SK-N-SH (cell line): ENCODE results near the gene NEK2. TPM values are rescaled to one million over a fixed set of nuclear protein-coding genes. Genes with fewer than 3 reads are reported as not detected.
A peak's percentile ranks its signal among the peaks of the same experiment; 100 is the strongest.

Experiments
- CTCF ChIA-PET: fragments of 300-600, 350-600 bp; formaldehyde crosslinking; extraction: SDS; loops from one replicate; lab custom pipeline; 2021; lab: Yijun Ruan, JAX
- POLR2A ChIA-PET: fragments of 350-600 bp; sonication (Branson Sonifier 250); formaldehyde crosslinking; extraction: SDS; loops from one replicate; lab custom pipeline; 2020; ENCODE audit warnings: antibody characterized with exemption, inconsistent platforms; lab: Yijun Ruan, JAX
- DNase-seq: peaks from one replicate; pipeline ENCODE4 v3.0.0; 2012
- H2AFZ ChIP-seq: fragments of 200-600 bp; sonication (generic); 2 replicates; pipeline ENCODE4 v1.8.1; 2016; ENCODE audit warnings: antibody characterized with exemption, mild to moderate bottlenecking, low read depth
- H3F3A ChIP-seq: fragments of 200-600 bp; sonication (generic); replicated peaks from 2 replicates; pipeline ENCODE3; 2016; ENCODE audit warnings: antibody characterized with exemption, mild to moderate bottlenecking; ENCODE audit not compliant: insufficient read depth
- H3K27ac ChIP-seq, 2 experiments: fragments of 200-500 bp in 1 of 2; fragments of 200-600 bp in 1 of 2; sonication (Bioruptor generic) in 1 of 2; sonication (generic), shearing (Covaris generic) in 1 of 2; 2 replicates each; pipeline versions ENCODE4 v1.5.1 to v1.6.1; 2014 to 2016; ENCODE audit warnings: low read depth in 2 of 2, inconsistent platforms in 1 of 2, low read length in 1 of 2, mild to moderate bottlenecking in 1 of 2, mixed read lengths in 1 of 2
- H3K27me3 ChIP-seq: fragments of 200-600 bp; sonication (generic), shearing (Covaris generic); 2 replicates; pipeline ENCODE4 v1.6.1; 2016; ENCODE audit warnings: mixed run types; ENCODE audit not compliant: insufficient read depth
- H3K36me3 ChIP-seq, 2 experiments: fragments of 200-500 bp in 1 of 2; fragments of 200-600 bp in 1 of 2; sonication (Bioruptor generic) in 1 of 2; sonication (generic) in 1 of 2; replicated peaks in 1 of 2; 2 replicates each; pipeline versions ENCODE3 to v1.5.1; 2014 to 2016; ENCODE audit warnings: low read length in 1 of 2, mild to moderate bottlenecking in 1 of 2; ENCODE audit not compliant: insufficient read depth in 2 of 2, control insufficient read depth in 1 of 2
- H3K4me1 ChIP-seq, 2 experiments: fragments of 200-500 bp in 1 of 2; fragments of 200-600 bp in 1 of 2; sonication (Bioruptor generic) in 1 of 2; sonication (generic), shearing (Covaris generic) in 1 of 2; 2 replicates each; pipeline versions ENCODE4 v1.5.1 to v1.6.1; 2014 to 2016; ENCODE audit warnings: low read depth in 1 of 2, low read length in 1 of 2, mixed run types in 1 of 2; ENCODE audit not compliant: insufficient read depth in 2 of 2, control insufficient read depth in 1 of 2
- H3K4me2 ChIP-seq: fragments of 200-600 bp; sonication (generic), shearing (Covaris generic); 2 replicates; pipeline ENCODE4 v1.6.1; 2017; ENCODE audit warnings: mixed run types
- H3K4me3 ChIP-seq, 2 experiments: fragments of 200-500 bp in 1 of 2; fragments of 200-600 bp in 1 of 2; sonication (Bioruptor generic) in 1 of 2; sonication (generic), shearing (Covaris generic) in 1 of 2; 2 replicates each; pipeline versions ENCODE4 v1.5.1 to v1.8.1; 2014 to 2016; ENCODE audit warnings: low read depth in 2 of 2, inconsistent platforms in 1 of 2, low read length in 1 of 2, mild to moderate bottlenecking in 1 of 2, mixed read lengths in 1 of 2, moderate library complexity in 1 of 2
- H3K79me2 ChIP-seq: fragments of 200-600 bp; sonication (generic); 2 replicates; pipeline ENCODE4 v1.8.1; 2017; ENCODE audit warnings: mild to moderate bottlenecking; ENCODE audit not compliant: insufficient read depth
- H3K9ac ChIP-seq: fragments of 200-600 bp; sonication (generic); 2 replicates; pipeline ENCODE4 v1.6.1; 2017; ENCODE audit warnings: mixed run types
- H3K9me2 ChIP-seq: fragments of 200-600 bp; sonication (generic); 2 replicates; pipeline ENCODE4 v1.6.1; 2017; ENCODE audit warnings: mixed run types
- H3K9me3 ChIP-seq: fragments of 200-600 bp; sonication (generic); 2 replicates; pipeline ENCODE4 v1.6.1; 2017; ENCODE audit warnings: mixed run types, mild to moderate bottlenecking, moderate library complexity
- H4K20me1 ChIP-seq: fragments of 200-600 bp; sonication (generic); 2 replicates; pipeline ENCODE4 v1.6.1; 2017; ENCODE audit warnings: mild to moderate bottlenecking, mixed run types; ENCODE audit not compliant: insufficient read depth
- CHD2 ChIP-seq: fragments of 150-350 bp; IDR thresholded peaks from 2 replicates; pipeline ENCODE4 v1.6.1; 2018; ENCODE audit warnings: low read length; ENCODE audit not compliant: partially characterized antibody
- CTCF ChIP-seq: fragments of 200-600 bp; sonication (generic); IDR thresholded peaks from 2 replicates; pipeline ENCODE4 v1.6.1; 2017; ENCODE audit warnings: antibody characterized with exemption, mild to moderate bottlenecking, moderate library complexity
- ELF1 ChIP-seq: IDR thresholded peaks from 2 replicates; pipeline ENCODE4 v1.4.0; 2012
- EZH2phosphoT487 ChIP-seq: fragments of 200-600 bp; sonication (generic); IDR thresholded peaks from 2 replicates; pipeline ENCODE4 v1.6.1; 2017; ENCODE audit warnings: low read depth, mixed run types, mild to moderate bottlenecking, antibody characterized with exemption, moderate library complexity, borderline replicate concordance
- MEF2A ChIP-seq: IDR thresholded peaks from 2 replicates; pipeline ENCODE4 v1.4.0; 2012; ENCODE audit warnings: low read depth, borderline replicate concordance
- MXI1 ChIP-seq: IDR thresholded peaks from 2 replicates; pipeline ENCODE4 v1.6.1; 2012; ENCODE audit warnings: mild to moderate bottlenecking, low read depth, low read length, improper control_type of control experiment
- RAD21 ChIP-seq: IDR thresholded peaks from 2 replicates; pipeline ENCODE4 v1.6.1; 2012; ENCODE audit warnings: mild to moderate bottlenecking, low read length
- RFX5 ChIP-seq: IDR thresholded peaks from 2 replicates; pipeline ENCODE4 v1.6.1; 2012; ENCODE audit warnings: mild to moderate bottlenecking, improper control_type of control experiment, low read length
- SIN3A ChIP-seq: IDR thresholded peaks from 2 replicates; pipeline ENCODE4 v1.6.1; 2012; ENCODE audit warnings: low read depth, mild to moderate bottlenecking, low read length, moderate library complexity, borderline replicate concordance
- SMC3 ChIP-seq: IDR thresholded peaks from 2 replicates; pipeline ENCODE4 v1.6.1; 2012; ENCODE audit warnings: low read depth, low read length, improper control_type of control experiment
- USF1 ChIP-seq: IDR thresholded peaks from 2 replicates; pipeline ENCODE4 v1.4.0; 2012; ENCODE audit warnings: low read depth, borderline replicate concordance
- USF2 ChIP-seq: fragments of 150-350 bp; IDR thresholded peaks from 2 replicates; pipeline ENCODE4 v1.6.1; 2017; ENCODE audit warnings: antibody characterized with exemption, low read length, low read depth, borderline replicate concordance
- WGBS: methylation state at CpG from one replicate; pipeline ENCODE4 v1.1.6; 2017; ENCODE audit warnings: low lambda C conversion rate; 5-methylcytosine and 5-hydroxymethylcytosine counted together
- polyA plus RNA-seq, 3 experiments: library from polyadenylated mRNA; depleted of rRNA; stranded (reverse); fragments of >200 nt; gene quantifications; 2 replicates each; pipeline ENCODE4 v1.2.3, GENCODE V29; 2012

The NEK2 gene
- polyA plus RNA-seq, 1 of the 3 experiments (the other 2 are of a cell fraction): 9.4 TPM

GRCh38 chr1:211654838-211655787 lies 20.3 kb downstream of the NEK2 start:
- H3K27ac ChIP-seq: no peak overlapping the region
- H3K4me2 ChIP-seq: no peak overlapping the region
- WGBS: 51% methylated on average over 26 of the region's 27 CpGs
- DNase-seq: peak; percentile 83
- no peaks in the 10 kb centered on the region for H3K79me2 ChIP-seq
- H3F3A ChIP-seq: no peaks in the 10 kb centered on the region
- H3K27me3 ChIP-seq: no peaks in the 10 kb centered on the region
- H4K20me1 ChIP-seq: no peaks in the 10 kb centered on the region
- no peak overlapping the region; a peak in 1 of 4 replicates for H3K4me3 ChIP-seq
- no peaks in the 10 kb centered on the region for H3K36me3 ChIP-seq
- ChIA-PET CTCF (interaction anchor here (0.6 to 12.7 kb wide), 58 partner anchors 8 to 1248 kb away, joined by 3 to 209 read pairs (median 4); partner anchors contain the start of genes RD3, SLC30A1 and TRAF5), POLR2A (no interaction called here)
- TF ChIP-seq SIN3A (peak; percentile 38; the same call in 1 of the 2 replicates), EZH2phosphoT487 (no peak), SMC3 (peak; percentile 91), CTCF (peak; percentile 98), USF2 (no peak), MXI1 (peak; percentile 42; the same call in 1 of the 2 replicates), CHD2 (peak; percentile 38), USF1 (no peak), MEF2A (no peak), RAD21 (peak; percentile 98), ELF1 (no peak), RFX5 (peak; percentile 48; the same call in 1 of the 2 replicates)
- peaks cover 0 to 4% of the 10 kb centered on the region in 2 experiments; a peak in 1 of 4 replicates for H3K4me1 ChIP-seq
- no peaks in the 10 kb centered on the region for H3K9me3 ChIP-seq
- no peak overlapping the region for H2AFZ ChIP-seq
- H3K9me2 ChIP-seq: no peaks in the 10 kb centered on the region
- no peak overlapping the region for H3K9ac ChIP-seq
